Esophagus muscularis mucosa (tissue), 4 donors: ENCODE measurements around the gene SERPINI1.

Experiments used
- CTCF ChIP-seq, 3 experiments: fragments of 200-600 bp in 2 of 3; fragments of 450-650 bp in 1 of 3; sonication (generic) in 2 of 3; IDR thresholded peaks; one replicate each; pipeline ENCODE4 v1.5.1; 2017 to 2019; ENCODE audit warnings: antibody characterized with exemption in 3 of 3, mild to moderate bottlenecking in 2 of 3, moderate library complexity in 1 of 3
- EP300 ChIP-seq: sonication (generic); formaldehyde crosslinking; IDR thresholded peaks from one replicate; pipeline ENCODE4 v1.6.1; 2017; ENCODE audit warnings: antibody characterized with exemption
- POLR2AphosphoS5 ChIP-seq, 2 donors: sonication (generic); formaldehyde crosslinking; IDR thresholded peaks; one replicate each; pipeline ENCODE4 v1.6.1; 2017; ENCODE audit warnings: antibody characterized with exemption in 2 of 2

- TF ChIP-seq CTCF (IDR thresholded peaks at IDR 0.05), result no peak
- no peak for TF ChIP-seq EP300
- no peak for TF ChIP-seq POLR2AphosphoS5 (IDR thresholded peaks at IDR 0.05)
Measured at GRCh38 chr3:167711439-167711838, 24.1 kb upstream of the SERPINI1 start.
